SU-DHL-6 (cell line): ENCODE measurements around the gene RSPRY1.
"Not testable (repeated sequence)": the region's sequence is repeated elsewhere in the genome, so short reads cannot be mapped to it uniquely, and the experiment has no call there.

Source experiments
- H2AFZ ChIP-seq: fragments of 200-600 bp; sonication (generic); 2 replicates; pipeline ENCODE4 v1.6.1; 2014; ENCODE audit warnings: low read depth, mild to moderate bottlenecking, moderate library complexity, mixed read lengths, antibody characterized with exemption, low read length; ENCODE audit not compliant: severe bottlenecking
- H3F3A ChIP-seq: fragments of 200-600 bp; shearing (Covaris generic); 2 replicates; pipeline ENCODE4 v1.6.0; 2016; ENCODE audit warnings: antibody characterized with exemption, mild to moderate bottlenecking; ENCODE audit not compliant: insufficient read depth
- H3K27ac ChIP-seq: fragments of 200-600 bp; sonication (generic); 2 replicates; pipeline ENCODE4 v1.5.1; 2016; ENCODE audit warnings: low read depth, mild to moderate bottlenecking, low read length, moderate library complexity, mixed read lengths
- H3K27me3 ChIP-seq: fragments of 200-600 bp; sonication (generic), shearing (Covaris generic); 2 replicates; pipeline ENCODE4 v1.6.0; 2014; ENCODE audit warnings: mild to moderate bottlenecking, low read length
- H3K36me3 ChIP-seq: fragments of 200-600 bp; sonication (generic); 2 replicates; pipeline ENCODE4 v1.6.1; 2014; ENCODE audit warnings: mild to moderate bottlenecking, low read length, mixed read lengths
- H3K4me2 ChIP-seq: fragments of 300-600, 200-600 bp; shearing (Covaris generic), sonication (generic); 2 replicates; pipeline ENCODE4 v1.6.0; 2014; ENCODE audit warnings: low read length, low read depth, mild to moderate bottlenecking; ENCODE audit not compliant: poor library complexity, severe bottlenecking
- H3K4me3 ChIP-seq: fragments of 200-600 bp; sonication (generic); 2 replicates; pipeline ENCODE4 v1.5.1; 2014; ENCODE audit warnings: antibody characterized with exemption, low read length, mild to moderate bottlenecking, mixed read lengths; ENCODE audit not compliant: insufficient read depth, poor library complexity, severe bottlenecking
- H3K79me2 ChIP-seq: fragments of 200-600 bp; sonication (generic); 2 replicates; pipeline ENCODE4 v1.6.1; 2014; ENCODE audit warnings: mild to moderate bottlenecking, low read length, moderate library complexity; ENCODE audit not compliant: insufficient read depth
- H3K9ac ChIP-seq: fragments of 200-600 bp; sonication (generic); 2 replicates; pipeline ENCODE4 v1.7.0; 2014; ENCODE audit warnings: mild to moderate bottlenecking, low read length
- H3K9me2 ChIP-seq: fragments of 200-600 bp; sonication (generic); replicated peaks from 2 replicates; pipeline ENCODE4 v1.6.1; 2014; ENCODE audit warnings: low read length; ENCODE audit not compliant: insufficient read depth
- H3K9me3 ChIP-seq: fragments of 200-600 bp; sonication (generic); 2 replicates; pipeline ENCODE4 v1.6.1; 2014; ENCODE audit warnings: low read length, mixed read lengths; ENCODE audit not compliant: insufficient read depth
- H4K20me1 ChIP-seq: fragments of 200-600 bp; sonication (generic); 2 replicates; pipeline ENCODE4 v1.6.1; 2014; ENCODE audit warnings: low read depth, mild to moderate bottlenecking, antibody characterized with exemption, low read length, moderate library complexity, mixed read lengths
- EZH2phosphoT487 ChIP-seq: fragments of 200-600 bp; sonication (generic), shearing (Covaris generic); conservative IDR thresholded peaks from 2 replicates; pipeline ENCODE4 v1.6.1; 2018; ENCODE audit warnings: mild to moderate bottlenecking, antibody characterized with exemption, low read length, moderate library complexity, mixed read lengths
- TF ChIP-seq, protein P1 (sequence below): fragments of 200-600 bp; sonication (generic); IDR thresholded peaks from one replicate; pipeline ENCODE4 v1.5.1; 2017; ENCODE audit warnings: antibody characterized with exemption, mild to moderate bottlenecking, low read length, moderate library complexity; ENCODE audit not compliant: insufficient read depth, poor library complexity, severe bottlenecking

RSPRY1 gene

DNA sequence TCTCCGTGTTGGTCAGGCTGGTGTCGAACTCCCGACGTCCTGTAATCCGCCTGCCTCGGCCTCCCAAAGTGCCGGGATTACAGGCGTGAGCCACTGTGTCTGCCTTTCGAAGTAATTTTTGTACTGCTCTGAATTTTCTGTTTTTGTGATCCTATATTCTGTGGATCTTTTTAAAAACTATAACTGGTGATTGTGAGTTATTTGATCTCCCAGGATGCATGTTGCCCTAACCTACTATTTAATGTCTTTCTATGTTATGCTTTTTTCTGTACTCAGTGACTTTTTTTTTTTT is 2.5 kb downstream of the RSPRY1 start:
- H2AFZ ChIP-seq = no peak overlapping the region
- peaks cover 84% of the 10 kb centered on the region for H3K79me2 ChIP-seq
- no peaks in the 10 kb centered on the region for H3K9me2 ChIP-seq
- no peak overlapping the region for H3K27ac ChIP-seq
- H3K27me3 ChIP-seq = no peaks in the 10 kb centered on the region
- no peak overlapping the region for H3K9ac ChIP-seq
- TF ChIP-seq EZH2phosphoT487 = no peak
- TF ChIP-seq, protein P1, sequence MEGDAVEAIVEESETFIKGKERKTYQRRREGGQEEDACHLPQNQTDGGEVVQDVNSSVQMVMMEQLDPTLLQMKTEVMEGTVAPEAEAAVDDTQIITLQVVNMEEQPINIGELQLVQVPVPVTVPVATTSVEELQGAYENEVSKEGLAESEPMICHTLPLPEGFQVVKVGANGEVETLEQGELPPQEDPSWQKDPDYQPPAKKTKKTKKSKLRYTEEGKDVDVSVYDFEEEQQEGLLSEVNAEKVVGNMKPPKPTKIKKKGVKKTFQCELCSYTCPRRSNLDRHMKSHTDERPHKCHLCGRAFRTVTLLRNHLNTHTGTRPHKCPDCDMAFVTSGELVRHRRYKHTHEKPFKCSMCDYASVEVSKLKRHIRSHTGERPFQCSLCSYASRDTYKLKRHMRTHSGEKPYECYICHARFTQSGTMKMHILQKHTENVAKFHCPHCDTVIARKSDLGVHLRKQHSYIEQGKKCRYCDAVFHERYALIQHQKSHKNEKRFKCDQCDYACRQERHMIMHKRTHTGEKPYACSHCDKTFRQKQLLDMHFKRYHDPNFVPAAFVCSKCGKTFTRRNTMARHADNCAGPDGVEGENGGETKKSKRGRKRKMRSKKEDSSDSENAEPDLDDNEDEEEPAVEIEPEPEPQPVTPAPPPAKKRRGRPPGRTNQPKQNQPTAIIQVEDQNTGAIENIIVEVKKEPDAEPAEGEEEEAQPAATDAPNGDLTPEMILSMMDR = no peak
- no peaks in the 10 kb centered on the region for H3K36me3 ChIP-seq
- H3K4me2 ChIP-seq = no peak overlapping the region
- no peaks in the 10 kb centered on the region for H3F3A ChIP-seq
- H3K9me3 ChIP-seq = no peaks in the 10 kb centered on the region
- 0 out of 2 replicates have a peak, but pooled peaks cover 2% of the 10 kb centered on the region for H4K20me1 ChIP-seq
- H3K4me3 ChIP-seq = no peak overlapping the region

DNA sequence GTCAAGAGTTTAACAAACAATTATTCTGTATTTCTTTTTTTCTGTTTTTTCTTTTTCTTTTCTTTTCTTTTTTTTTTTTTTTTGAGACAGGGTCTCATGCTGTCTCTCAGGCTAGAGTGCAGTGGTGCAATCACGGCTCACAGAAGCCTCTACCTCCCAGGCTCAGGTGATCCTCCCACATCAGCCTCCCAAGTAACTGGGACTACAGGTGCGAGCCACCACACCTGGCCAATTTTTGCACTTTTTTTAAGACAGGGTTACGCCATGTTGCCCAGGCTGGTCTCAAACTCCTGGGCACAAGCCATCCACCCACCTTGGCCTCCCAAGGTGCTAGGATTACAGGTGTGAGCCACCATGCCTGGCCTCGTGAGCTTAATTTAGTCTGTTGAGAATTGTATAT is 3.4 kb downstream of the RSPRY1 start:
- not testable (repeated sequence) for H3K27me3 ChIP-seq, H3F3A ChIP-seq, H3K36me3 ChIP-seq, H3K9me3 ChIP-seq, H3K27ac ChIP-seq, H2AFZ ChIP-seq, H3K9ac ChIP-seq, H4K20me1 ChIP-seq, H3K9me2 ChIP-seq, H3K4me3 ChIP-seq, H3K4me2 ChIP-seq
- peaks cover 84% of the 10 kb centered on the region for H3K79me2 ChIP-seq

DNA sequence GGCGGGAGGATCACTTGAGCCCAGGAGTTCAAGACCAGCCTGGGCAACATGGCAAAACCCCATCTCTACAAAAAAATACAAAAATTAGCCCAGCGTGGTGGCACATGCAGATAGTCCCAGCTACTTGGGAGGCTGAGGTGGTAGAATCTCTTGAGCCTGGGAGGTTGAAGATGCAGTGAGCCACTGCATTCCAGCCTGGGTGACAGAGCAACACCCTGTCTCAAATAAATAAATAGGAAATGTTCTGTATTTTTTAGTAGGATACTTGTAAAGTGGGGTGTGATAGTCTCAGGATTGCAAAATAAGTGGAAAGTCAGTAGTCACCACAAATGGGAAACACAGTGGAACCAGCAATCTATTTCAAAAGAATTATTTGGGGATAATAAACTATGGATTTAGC is 4.0 kb downstream of the RSPRY1 start:
- no peaks in the 10 kb centered on the region for H3K36me3 ChIP-seq
- H2AFZ ChIP-seq = no peak overlapping the region
- H3K9me3 ChIP-seq = no peaks in the 10 kb centered on the region
- H3F3A ChIP-seq = no peaks in the 10 kb centered on the region
- H3K4me2 ChIP-seq = no peak overlapping the region
- H3K4me3 ChIP-seq = no peak overlapping the region
- no peaks in the 10 kb centered on the region for H3K27me3 ChIP-seq
- H4K20me1 ChIP-seq = peaks cover 5% of the 10 kb centered on the region; the same call in 1 of the 2 replicates
- H3K27ac ChIP-seq = no peak overlapping the region
- no peaks in the 10 kb centered on the region for H3K9me2 ChIP-seq
- H3K9ac ChIP-seq = no peak overlapping the region
- TF ChIP-seq, protein P1 = no peak
- TF ChIP-seq EZH2phosphoT487 = no peak
- H3K79me2 ChIP-seq = peaks cover 78% of the 10 kb centered on the region

DNA sequence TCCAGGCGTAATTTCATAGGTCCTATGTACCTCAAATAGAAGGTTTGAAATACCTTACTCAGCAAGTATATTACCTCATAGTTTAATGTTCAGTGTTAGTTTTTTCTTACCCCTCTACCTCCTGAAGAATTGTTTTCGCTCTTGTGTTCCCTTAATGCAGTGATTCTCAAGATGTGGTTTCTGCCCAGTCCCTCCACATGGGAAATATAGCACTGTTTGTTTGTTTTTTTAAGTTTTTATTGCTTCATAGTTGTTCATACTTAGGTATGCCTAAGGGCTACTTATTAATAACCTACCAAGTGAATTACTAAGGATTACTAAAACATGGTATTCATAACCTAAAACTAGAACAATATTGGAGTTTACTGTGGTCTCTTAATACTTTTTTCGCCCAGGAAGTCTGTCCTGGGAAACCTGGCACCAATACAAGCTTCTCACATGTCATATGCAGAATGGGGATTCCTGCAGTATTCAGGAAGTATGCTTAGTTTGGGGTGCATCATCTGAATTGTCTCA is 5.0 kb downstream of the RSPRY1 start:
- H3K9me2 ChIP-seq = no peaks in the 10 kb centered on the region
- H3K27ac ChIP-seq = no peak overlapping the region
- no peaks in the 10 kb centered on the region for H3K27me3 ChIP-seq
- TF ChIP-seq, protein P1 = no peak
- no peak for TF ChIP-seq EZH2phosphoT487
- no peak overlapping the region for H2AFZ ChIP-seq
- H3K4me3 ChIP-seq = no peak overlapping the region
- H3K4me2 ChIP-seq = no peak overlapping the region
- peaks cover 5% of the 10 kb centered on the region; the same call in 1 of the 2 replicates for H4K20me1 ChIP-seq
- H3K9me3 ChIP-seq = no peaks in the 10 kb centered on the region
- H3K36me3 ChIP-seq = no peaks in the 10 kb centered on the region
- H3K9ac ChIP-seq = no peak overlapping the region
- H3F3A ChIP-seq = no peaks in the 10 kb centered on the region
- H3K79me2 ChIP-seq = peaks cover 75% of the 10 kb centered on the region
